Neural progenitor cell (in vitro differentiated cells): ENCODE data around the gene TRIM4. TPM values are rescaled to one million over a fixed set of nuclear protein-coding genes. Genes with fewer than 3 reads are reported as not detected.
"Not testable (repeated sequence)": the region's sequence is repeated elsewhere in the genome, so short reads cannot be mapped to it uniquely, and the experiment has no call there.

Experiments
- DNase-seq: peaks from one replicate; pipeline ENCODE4 v3.0.0-alpha.2; 2016; ENCODE audit warnings: low spot score
- H2AFZ ChIP-seq: fragments of 200-600 bp; sonication (generic); replicated peaks from 2 replicates; pipeline ENCODE4 v1.6.1; 2016; ENCODE audit warnings: antibody characterized with exemption
- H3F3A ChIP-seq: fragments of 200-600 bp; sonication (generic); 2 replicates; pipeline ENCODE4 v1.6.1; 2016; ENCODE audit warnings: antibody characterized with exemption, low read depth
- H3K27ac ChIP-seq: fragments of 200-600 bp; sonication (generic); 2 replicates; pipeline ENCODE4 v1.5.1; 2016; ENCODE audit warnings: mild to moderate bottlenecking
- H3K27me3 ChIP-seq: fragments of 200-600 bp; sonication (generic); 2 replicates; pipeline ENCODE4 v1.6.1; 2016; ENCODE audit warnings: mild to moderate bottlenecking, moderate library complexity
- H3K36me3 ChIP-seq: fragments of 200-600 bp; sonication (generic); 2 replicates; pipeline ENCODE4 v1.5.1; 2016
- H3K4me1 ChIP-seq: fragments of 200-600 bp; sonication (generic); 2 replicates; pipeline ENCODE4 v1.6.1; 2016; ENCODE audit warnings: mixed run types
- H3K4me2 ChIP-seq: fragments of 200-600 bp; sonication (generic); 2 replicates; pipeline ENCODE4 v1.6.1; 2016
- H3K4me3 ChIP-seq: fragments of 200-600 bp; sonication (generic); 2 replicates; pipeline ENCODE4 v1.5.1; 2016
- H3K79me2 ChIP-seq: fragments of 200-600 bp; sonication (generic); 2 replicates; pipeline ENCODE4 v1.6.1; 2016; ENCODE audit warnings: low read depth
- H3K9ac ChIP-seq: fragments of 200-600 bp; sonication (generic); 2 replicates; pipeline ENCODE4 v1.6.1; 2016
- H3K9me3 ChIP-seq: fragments of 200-600 bp; sonication (generic); 2 replicates; pipeline ENCODE4 v1.5.1; 2016; ENCODE audit warnings: low read depth
- H4K20me1 ChIP-seq: fragments of 200-600 bp; sonication (generic); 2 replicates; pipeline ENCODE4 v1.6.1; 2016; ENCODE audit warnings: low read depth
- H3K27ac Mint-ChIP-seq: 3 replicates; pipeline ENCODE4 v1.8.0; 2021; ENCODE audit warnings: mixed read lengths
- H3K27me3 Mint-ChIP-seq: 2 replicates; pipeline ENCODE4 v1.8.0; 2022; ENCODE audit warnings: low read depth, mild to moderate bottlenecking, inconsistent platforms, moderate library complexity, mixed read lengths; ENCODE audit not compliant: insufficient read depth
- H3K36me3 Mint-ChIP-seq: 3 replicates; pipeline ENCODE4 v1.8.0; 2021; ENCODE audit warnings: mixed read lengths
- H3K4me1 Mint-ChIP-seq: 3 replicates; pipeline ENCODE4 v1.8.0; 2021; ENCODE audit warnings: mixed read lengths
- H3K4me3 Mint-ChIP-seq: 3 replicates; pipeline ENCODE4 v1.8.0; 2021; ENCODE audit warnings: mild to moderate bottlenecking, moderate library complexity, mixed read lengths
- H3K9me3 Mint-ChIP-seq: 3 replicates; pipeline ENCODE4 v1.8.0; 2020; ENCODE audit warnings: mixed read lengths
- CTCF ChIP-seq: fragments of 200-600 bp; sonication (generic); IDR thresholded peaks from 2 replicates; pipeline ENCODE4 v1.5.1; 2017; ENCODE audit warnings: antibody characterized with exemption, mild to moderate bottlenecking
- EZH2 ChIP-seq: fragments of 200-600 bp; sonication (generic); IDR thresholded peaks from 2 replicates; pipeline ENCODE4 v1.6.1; 2017; ENCODE audit warnings: antibody characterized with exemption, mild to moderate bottlenecking, moderate library complexity
- EZH2phosphoT487 ChIP-seq: fragments of 200-600 bp; sonication (generic); IDR thresholded peaks from 2 replicates; pipeline ENCODE4 v1.6.1; 2017; ENCODE audit warnings: antibody characterized with exemption
- total RNA-seq: library from RNA; depleted of rRNA; stranded (reverse); fragments of >200 nt; gene quantifications from 2 replicates; pipeline ENCODE4 v1.2.3, GENCODE V29; 2015; ENCODE audit warnings: low replicate concordance

TRIM4 gene
- total RNA-seq, 1 donor from 2014 or later, result not detected

- H3K4me3 Mint-ChIP-seq, result no peak overlapping the region
- Histone ChIP-seq H3K36me3 (no peaks in the 10 kb centered on the region), H3K9ac (no peak overlapping the region), H3K27ac (no peak overlapping the region), H2AFZ (no peak overlapping the region), H3K27me3 (no peaks in the 10 kb centered on the region), H3K9me3 (peaks cover 4% of the 10 kb centered on the region), H3K79me2 (no peaks in the 10 kb centered on the region), H3K4me2 (no peak overlapping the region), H3F3A (no peaks in the 10 kb centered on the region), H3K4me3 (no peak overlapping the region), H4K20me1 (no peaks in the 10 kb centered on the region), H3K4me1 (no peaks in the 10 kb centered on the region)
- H3K36me3 Mint-ChIP-seq, result no peaks in the 10 kb centered on the region
- peaks cover 2% of the 10 kb centered on the region for H3K27me3 Mint-ChIP-seq
- H3K27ac Mint-ChIP-seq, result no peak overlapping the region
- DNase-seq, result no peak
- no peaks in the 10 kb centered on the region for H3K4me1 Mint-ChIP-seq
- peaks cover 7% of the 10 kb centered on the region for H3K9me3 Mint-ChIP-seq
- no peak for TF ChIP-seq CTCF
- no peak for TF ChIP-seq EZH2
- TF ChIP-seq EZH2phosphoT487, result no peak
Measured at GRCh38 chr7:99953649-99954048, 34.3 kb upstream of the TRIM4 start.

GRCh38 chr7:99952649-99953048, 33.3 kb upstream of the TRIM4 start:
- H3K36me3 ChIP-seq, H3K27me3 ChIP-seq, H3K36me3 Mint-ChIP-seq, H2AFZ ChIP-seq, H3K9ac ChIP-seq, H3F3A ChIP-seq, H3K9me3 ChIP-seq, H3K27me3 Mint-ChIP-seq, H4K20me1 ChIP-seq, H3K4me1 Mint-ChIP-seq, H3K27ac Mint-ChIP-seq, H3K4me1 ChIP-seq, H3K79me2 ChIP-seq, H3K9me3 Mint-ChIP-seq, H3K4me2 ChIP-seq, H3K27ac ChIP-seq, DNase-seq, H3K4me3 ChIP-seq, H3K4me3 Mint-ChIP-seq: not testable (repeated sequence)

- not testable (repeated sequence) for H4K20me1 ChIP-seq, H2AFZ ChIP-seq, H3K4me3 ChIP-seq, H3K27me3 Mint-ChIP-seq, H3K79me2 ChIP-seq, H3F3A ChIP-seq, H3K4me1 ChIP-seq, H3K4me3 Mint-ChIP-seq, DNase-seq, H3K27me3 ChIP-seq, H3K36me3 Mint-ChIP-seq, H3K9ac ChIP-seq, H3K9me3 Mint-ChIP-seq, H3K4me2 ChIP-seq, H3K27ac Mint-ChIP-seq, H3K36me3 ChIP-seq, H3K9me3 ChIP-seq, H3K4me1 Mint-ChIP-seq, H3K27ac ChIP-seq
Measured at GRCh38 chr7:99950819-99951218, 31.5 kb upstream of the TRIM4 start.

GRCh38 chr7:99949645-99950228, 30.4 kb upstream of the TRIM4 start:
- Histone ChIP-seq H3K9me3 (peaks cover 4% of the 10 kb centered on the region), H3K4me3 (no peak overlapping the region), H3K27me3 (no peaks in the 10 kb centered on the region), H2AFZ (no peak overlapping the region), H3K9ac (no peak overlapping the region), H3F3A (no peaks in the 10 kb centered on the region), H3K79me2 (no peaks in the 10 kb centered on the region), H3K4me1 (no peaks in the 10 kb centered on the region), H3K4me2 (no peak overlapping the region), H3K36me3 (no peaks in the 10 kb centered on the region), H4K20me1 (no peaks in the 10 kb centered on the region), H3K27ac (no peak overlapping the region)
- H3K27me3 Mint-ChIP-seq, result no peaks in the 10 kb centered on the region
- DNase-seq, result no peak
- H3K27ac Mint-ChIP-seq, result no peak overlapping the region
- H3K4me3 Mint-ChIP-seq, result no peak overlapping the region
- TF ChIP-seq EZH2phosphoT487, result no peak
- peak; percentile 31 for TF ChIP-seq CTCF
- H3K36me3 Mint-ChIP-seq, result no peaks in the 10 kb centered on the region
- peaks cover 8% of the 10 kb centered on the region for H3K9me3 Mint-ChIP-seq
- H3K4me1 Mint-ChIP-seq, result no peaks in the 10 kb centered on the region
